Mesodermal cell (in vitro differentiated cells): Measurements from ENCODE around the gene ARHGAP26.

Experiments used
- H3K27ac ChIP-seq: 2 replicates; pipeline ENCODE4 v1.7.0; 2013; ENCODE audit warnings: mild to moderate bottlenecking, low read depth, low read length, moderate library complexity; ENCODE audit not compliant: severe bottlenecking
- H3K36me3 ChIP-seq: 2 replicates; pipeline ENCODE4 v1.7.1; 2013; ENCODE audit warnings: mild to moderate bottlenecking, low read length, moderate library complexity; ENCODE audit not compliant: control insufficient read depth, insufficient read depth
- H3K4me1 ChIP-seq: one replicate; pipeline ENCODE4 v1.7.1; 2013; ENCODE audit warnings: mild to moderate bottlenecking, low read length; ENCODE audit not compliant: insufficient read depth, control insufficient read depth, poor library complexity, severe bottlenecking
- H3K4me3 ChIP-seq: 2 replicates; pipeline ENCODE4 v1.7.0; 2013; ENCODE audit warnings: low read length, control low read depth, mild to moderate bottlenecking; ENCODE audit not compliant: insufficient read depth, poor library complexity, severe bottlenecking; ENCODE audit errors: extremely low read depth
- H3K9me3 ChIP-seq: 2 replicates; pipeline ENCODE4 v1.7.1; 2013; ENCODE audit warnings: mild to moderate bottlenecking, low read length, moderate library complexity; ENCODE audit not compliant: control insufficient read depth
- WGBS, 2 experiments: methylation state at CpG; one replicate each; pipeline ENCODE4 v1.1.5; 2013; ENCODE audit warnings: missing lambda C conversion rate in 2 of 2; ENCODE audit not compliant: insufficient coverage in 2 of 2; 5-methylcytosine and 5-hydroxymethylcytosine counted together

The ARHGAP26 gene

DNA sequence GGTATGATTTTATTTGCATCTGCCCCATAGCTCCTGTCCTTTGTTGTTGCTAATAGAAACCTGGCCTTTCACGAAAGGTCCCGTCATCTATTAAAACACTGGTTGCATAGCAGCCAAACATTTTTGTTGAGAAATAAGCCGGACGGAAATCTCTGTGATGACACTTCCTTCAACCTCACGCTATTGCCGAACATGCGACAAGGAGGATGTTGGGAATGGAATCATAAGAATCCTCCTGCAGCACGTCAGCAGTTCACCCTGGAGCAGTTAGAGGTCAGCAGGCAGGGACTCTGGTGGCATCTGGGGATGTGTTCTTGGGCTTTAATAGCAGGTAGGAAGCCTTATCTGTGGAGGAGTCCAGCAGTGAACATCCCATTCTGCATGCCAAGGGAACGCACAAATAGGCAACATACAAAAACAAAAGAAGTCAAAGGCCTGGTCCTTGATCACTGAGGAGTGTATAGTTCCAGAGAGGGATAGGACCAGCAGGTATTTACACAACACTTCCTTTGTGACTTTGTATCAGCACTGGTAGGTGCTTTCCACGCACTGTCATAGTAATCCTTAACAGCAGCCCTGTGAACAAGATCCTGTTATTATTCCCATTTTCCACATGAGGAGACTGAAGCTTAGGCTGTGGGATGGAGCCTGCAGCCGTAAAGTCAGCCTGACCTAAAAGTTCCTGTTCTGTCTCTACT lies 33.4 kb downstream of the ARHGAP26 start:
- Histone ChIP-seq H3K4me3 (no peak overlapping the region), H3K36me3 (no peaks in the 10 kb centered on the region), H3K9me3 (no peaks in the 10 kb centered on the region), H3K27ac (no peak overlapping the region), H3K4me1 (peaks cover 8% of the 10 kb centered on the region)
- WGBS, 2 experiments = 95 to 96% methylated on average over 8 to 9 of the region's 11 CpGs

DNA sequence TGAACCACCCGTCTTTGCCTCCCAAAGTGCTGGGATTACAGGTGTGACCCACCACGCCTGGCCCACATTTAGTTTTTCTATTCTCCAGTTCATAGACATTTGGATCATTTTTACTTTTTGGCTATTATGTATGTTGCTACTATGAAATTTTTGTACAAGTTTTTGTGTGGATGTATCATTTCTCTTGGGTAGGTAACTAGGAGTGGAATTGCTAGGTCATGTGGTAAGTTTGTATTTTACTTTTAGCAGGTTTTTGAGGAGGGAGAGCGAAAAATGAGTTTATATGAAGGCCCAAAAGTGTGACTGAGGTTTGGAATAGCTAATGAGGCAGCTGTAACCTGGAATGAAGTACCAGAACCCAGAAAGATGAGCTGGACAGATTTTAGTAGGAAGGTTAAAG lies 35.2 kb downstream of the ARHGAP26 start:
- Histone ChIP-seq H3K4me3 (no peak overlapping the region), H3K4me1 (peaks cover 5% of the 10 kb centered on the region), H3K9me3 (no peaks in the 10 kb centered on the region), H3K36me3 (no peaks in the 10 kb centered on the region), H3K27ac (no peak overlapping the region)
- 83 to 94% methylated on average over 2 to 3 of the region's 3 CpGs for WGBS, 2 experiments

DNA sequence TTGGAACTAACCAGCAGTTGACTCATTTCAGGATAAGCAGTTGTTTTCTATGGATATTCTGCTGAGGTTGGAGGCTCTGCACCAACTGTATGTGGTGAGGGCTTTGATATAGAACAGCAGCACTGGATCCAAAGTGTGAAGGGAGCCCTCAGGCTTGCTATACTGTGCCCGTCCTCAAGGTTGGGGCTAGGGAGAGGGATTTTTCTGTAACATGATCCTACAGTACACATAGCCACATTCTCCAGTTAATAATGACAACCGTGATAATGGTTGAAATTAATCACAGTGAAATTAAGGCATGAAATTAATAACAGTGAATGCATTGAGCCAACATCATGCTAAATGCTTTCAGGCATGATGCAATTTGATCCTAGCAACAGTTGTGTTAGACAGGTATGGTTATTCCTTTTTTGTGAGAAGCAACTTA lies 36.7 kb downstream of the ARHGAP26 start:
- H3K27ac ChIP-seq = no peak overlapping the region
- no peaks in the 10 kb centered on the region for H3K36me3 ChIP-seq
- H3K4me1 ChIP-seq = peaks cover 2% of the 10 kb centered on the region
- no peaks in the 10 kb centered on the region for H3K9me3 ChIP-seq
- WGBS, 2 experiments = no CpG with 5 or more reads among the region's 2 CpGs
- no peak overlapping the region for H3K4me3 ChIP-seq

DNA sequence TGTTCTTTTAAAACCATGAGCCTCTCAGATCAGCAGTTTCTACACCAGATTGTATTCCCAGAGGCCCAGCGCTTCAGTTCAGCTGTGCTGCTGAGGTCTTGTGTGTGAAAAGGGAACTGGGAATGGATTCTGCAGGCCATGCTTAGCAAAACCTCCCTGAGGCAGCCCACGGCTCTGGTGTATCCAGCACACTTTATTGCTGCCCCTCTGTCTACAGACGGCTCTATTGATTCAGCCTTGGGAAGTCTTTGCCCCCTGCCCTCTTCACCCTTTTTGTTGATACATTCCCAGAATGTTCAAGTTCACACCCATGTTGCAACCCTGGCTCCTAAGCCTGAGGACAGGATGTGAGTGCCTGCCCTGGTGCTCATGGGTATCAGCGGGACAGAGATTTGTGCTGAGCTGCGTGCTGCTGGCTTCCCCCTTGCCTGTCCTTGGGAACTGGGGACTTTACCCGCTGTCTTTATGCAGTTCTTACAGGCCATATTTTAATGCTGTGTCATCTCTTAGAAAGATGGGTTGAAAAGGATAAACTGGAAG lies 37.3 kb downstream of the ARHGAP26 start:
- 84 to 88% methylated on average over 4 to 6 of the region's 6 CpGs for WGBS, 2 experiments
- H3K4me3 ChIP-seq = no peak overlapping the region
- H3K9me3 ChIP-seq = no peaks in the 10 kb centered on the region
- peak overlapping the region; percentile 53 for H3K27ac ChIP-seq
- H3K36me3 ChIP-seq = no peaks in the 10 kb centered on the region
- no peaks in the 10 kb centered on the region for H3K4me1 ChIP-seq

DNA sequence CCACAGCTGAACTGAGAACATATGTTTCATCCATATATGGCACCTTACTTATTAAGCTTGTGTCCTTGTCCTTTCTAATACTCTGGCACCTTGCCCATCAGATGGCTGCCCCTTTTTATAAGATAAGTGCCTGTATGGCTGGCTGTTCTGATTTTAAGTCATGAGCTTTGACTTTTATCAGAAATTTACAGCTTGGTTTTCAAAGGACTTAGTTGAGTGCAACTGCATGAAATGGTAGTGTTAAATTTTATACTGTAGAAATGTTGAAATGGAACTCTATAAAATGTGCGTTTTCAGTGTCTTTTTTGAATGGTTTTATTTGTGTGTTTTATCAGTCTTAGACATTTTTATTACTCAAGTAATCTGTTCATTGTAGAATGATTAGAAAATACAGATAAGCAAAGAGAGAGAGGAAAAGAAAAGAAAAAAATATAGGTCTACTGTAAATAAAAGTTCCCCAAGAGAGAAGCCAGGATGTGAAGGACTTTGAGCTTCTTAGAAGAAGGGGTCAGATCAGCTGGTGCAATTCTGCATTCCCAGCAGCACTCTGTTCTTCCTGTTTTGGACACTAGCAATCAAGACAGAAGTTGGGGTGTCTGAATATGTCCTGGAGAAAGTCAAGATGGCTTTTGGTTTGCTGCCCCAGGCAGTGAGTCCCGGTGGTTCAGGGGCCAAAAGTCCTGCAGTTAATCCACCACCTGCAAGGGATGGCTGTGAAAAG lies 38.9 kb downstream of the ARHGAP26 start:
- Histone ChIP-seq H3K4me1 (no peaks in the 10 kb centered on the region), H3K9me3 (no peaks in the 10 kb centered on the region), H3K4me3 (no peak overlapping the region), H3K36me3 (no peaks in the 10 kb centered on the region), H3K27ac (no peak overlapping the region)
- WGBS, 2 experiments = 100% methylated on average over 1 of the region's 2 CpGs; no CpG with 5 or more reads in 1 of the 2 experiments

GRCh38 chr5:142810081-142810480 lies 39.9 kb downstream of the ARHGAP26 start:
- WGBS, 2 experiments = no CpG with 5 or more reads among the region's 1 CpG
- Histone ChIP-seq H3K4me3 (no peak overlapping the region), H3K27ac (no peak overlapping the region), H3K36me3 (no peaks in the 10 kb centered on the region), H3K9me3 (no peaks in the 10 kb centered on the region), H3K4me1 (no peaks in the 10 kb centered on the region)

DNA sequence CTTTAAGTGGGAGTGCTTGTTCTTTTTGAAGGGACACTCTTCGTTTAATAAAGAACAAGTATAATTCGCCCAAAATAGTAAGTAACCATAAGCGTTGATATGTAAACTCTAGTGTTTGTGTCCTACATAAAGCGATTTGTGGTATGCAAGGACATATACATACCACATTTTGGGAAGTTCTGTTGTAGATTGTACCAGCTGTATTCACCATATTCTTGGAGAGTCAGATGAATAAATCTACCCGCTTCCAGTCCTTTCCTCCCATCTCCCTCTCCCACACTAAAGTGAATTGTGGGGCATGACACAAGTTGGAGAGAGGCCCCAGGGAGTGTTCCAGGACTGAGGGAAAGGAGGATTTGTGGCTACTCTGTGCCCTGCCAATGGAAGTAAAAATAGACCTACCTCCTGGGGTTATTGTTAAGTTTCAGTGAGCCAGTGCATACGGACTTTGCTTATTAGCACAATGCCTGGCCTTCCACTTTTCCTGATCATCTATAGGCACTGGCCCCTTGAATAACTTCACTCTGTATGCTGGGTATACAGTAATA lies 40.6 kb downstream of the ARHGAP26 start:
- Histone ChIP-seq H3K4me1 (no peaks in the 10 kb centered on the region), H3K4me3 (no peak overlapping the region), H3K36me3 (no peaks in the 10 kb centered on the region), H3K9me3 (no peaks in the 10 kb centered on the region), H3K27ac (no peak overlapping the region)
- WGBS, 2 experiments = 80 to 100% methylated on average over 1 to 3 of the region's 6 CpGs

- Histone ChIP-seq H3K4me3 (no peak overlapping the region), H3K9me3 (no peaks in the 10 kb centered on the region), H3K4me1 (no peaks in the 10 kb centered on the region), H3K36me3 (no peaks in the 10 kb centered on the region), H3K27ac (no peak overlapping the region)
- WGBS, 2 experiments = 88 to 93% methylated on average over 3 to 6 of the region's 10 CpGs
Measured at GRCh38 chr5:142811866-142812557, 41.8 kb downstream of the ARHGAP26 start.

DNA sequence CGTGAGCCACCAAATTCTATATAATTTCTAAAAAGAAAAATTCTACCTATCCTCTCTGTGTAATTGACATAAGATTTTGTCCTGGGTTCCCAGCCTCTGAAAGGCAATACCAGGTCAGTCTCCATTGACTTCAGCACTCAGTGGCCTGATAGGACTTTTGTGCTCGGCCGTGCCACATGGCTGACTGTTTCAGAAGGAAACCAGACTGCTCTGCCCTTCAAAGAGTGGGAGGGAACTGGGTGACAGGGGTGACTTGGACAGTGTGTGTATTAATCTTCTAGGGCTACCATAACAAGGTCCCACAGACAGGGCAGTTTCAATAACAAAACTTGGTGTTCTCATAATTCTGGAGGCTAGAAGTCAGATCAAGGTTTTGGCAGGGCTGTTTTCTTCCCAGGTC lies 43.0 kb downstream of the ARHGAP26 start:
- no peaks in the 10 kb centered on the region for H3K4me1 ChIP-seq
- no peak overlapping the region for H3K27ac ChIP-seq
- H3K9me3 ChIP-seq = no peaks in the 10 kb centered on the region
- 100% methylated on average over 2 of the region's 3 CpGs for WGBS, 2 experiments
- H3K36me3 ChIP-seq = no peaks in the 10 kb centered on the region
- no peak overlapping the region for H3K4me3 ChIP-seq

GRCh38 chr5:142814122-142814521 lies 43.9 kb downstream of the ARHGAP26 start:
- WGBS, 2 experiments = 93 to 96% methylated on average over 3 of the region's 3 CpGs
- no peak overlapping the region for H3K27ac ChIP-seq
- no peaks in the 10 kb centered on the region for H3K9me3 ChIP-seq
- no peaks in the 10 kb centered on the region for H3K4me1 ChIP-seq
- no peaks in the 10 kb centered on the region for H3K36me3 ChIP-seq
- no peak overlapping the region for H3K4me3 ChIP-seq
